PC-3 (cell line): Measurements from ENCODE around the gene TAOK2.

Experiments used
- EZH2 ChIP-seq: fragments of 300-600 bp; sonication (generic); IDR thresholded peaks from one replicate; pipeline ENCODE4 v1.6.1; 2017; ENCODE audit warnings: antibody characterized with exemption, mild to moderate bottlenecking, low read length; ENCODE audit not compliant: unreplicated experiment
- TF ChIP-seq, protein P1 (sequence below): fragments of 300-600 bp; sonication (generic); conservative IDR thresholded peaks from 2 replicates; pipeline ENCODE4 v1.5.1; 2017; ENCODE audit warnings: antibody characterized with exemption, low read depth, mild to moderate bottlenecking, low read length

DNA sequence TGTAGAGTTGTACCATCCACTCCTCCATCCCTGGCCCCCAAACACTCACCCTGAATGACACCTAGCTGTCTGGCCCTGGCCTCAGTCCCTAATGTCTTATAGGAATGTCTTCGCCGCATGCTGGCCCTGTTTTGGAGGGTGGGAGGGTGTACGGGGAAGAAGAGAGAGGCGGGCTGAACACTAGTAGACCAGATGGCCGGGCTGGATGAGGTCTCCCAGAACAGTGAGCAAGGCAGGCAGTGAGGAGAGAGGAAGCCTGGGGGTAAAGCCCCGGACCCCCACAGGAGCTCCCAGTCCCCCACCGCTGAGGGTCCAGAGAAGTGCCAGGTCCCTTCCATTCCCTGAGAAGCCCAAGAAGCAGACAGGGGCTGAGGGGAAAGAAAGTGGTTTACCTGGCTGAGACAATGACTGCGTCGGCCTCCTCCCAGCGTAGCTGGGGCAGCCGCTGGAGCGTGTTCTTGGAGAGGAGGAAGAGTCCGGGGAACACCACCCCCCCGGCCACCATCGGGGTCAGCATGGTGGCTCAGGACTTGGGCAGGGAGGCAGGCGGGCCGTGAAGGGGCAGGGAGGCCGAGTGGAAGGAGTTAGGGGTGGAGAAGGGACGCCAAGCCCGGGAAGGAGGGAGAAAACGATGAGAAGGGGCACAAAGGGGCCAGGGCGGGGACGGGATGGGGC is 56.5 kb downstream of the TAOK2 start:
- TF ChIP-seq, protein P1, sequence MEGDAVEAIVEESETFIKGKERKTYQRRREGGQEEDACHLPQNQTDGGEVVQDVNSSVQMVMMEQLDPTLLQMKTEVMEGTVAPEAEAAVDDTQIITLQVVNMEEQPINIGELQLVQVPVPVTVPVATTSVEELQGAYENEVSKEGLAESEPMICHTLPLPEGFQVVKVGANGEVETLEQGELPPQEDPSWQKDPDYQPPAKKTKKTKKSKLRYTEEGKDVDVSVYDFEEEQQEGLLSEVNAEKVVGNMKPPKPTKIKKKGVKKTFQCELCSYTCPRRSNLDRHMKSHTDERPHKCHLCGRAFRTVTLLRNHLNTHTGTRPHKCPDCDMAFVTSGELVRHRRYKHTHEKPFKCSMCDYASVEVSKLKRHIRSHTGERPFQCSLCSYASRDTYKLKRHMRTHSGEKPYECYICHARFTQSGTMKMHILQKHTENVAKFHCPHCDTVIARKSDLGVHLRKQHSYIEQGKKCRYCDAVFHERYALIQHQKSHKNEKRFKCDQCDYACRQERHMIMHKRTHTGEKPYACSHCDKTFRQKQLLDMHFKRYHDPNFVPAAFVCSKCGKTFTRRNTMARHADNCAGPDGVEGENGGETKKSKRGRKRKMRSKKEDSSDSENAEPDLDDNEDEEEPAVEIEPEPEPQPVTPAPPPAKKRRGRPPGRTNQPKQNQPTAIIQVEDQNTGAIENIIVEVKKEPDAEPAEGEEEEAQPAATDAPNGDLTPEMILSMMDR: no peak
- no peak for TF ChIP-seq EZH2
